ENCODE results near the gene DSP.

Gene DSP

DNA sequence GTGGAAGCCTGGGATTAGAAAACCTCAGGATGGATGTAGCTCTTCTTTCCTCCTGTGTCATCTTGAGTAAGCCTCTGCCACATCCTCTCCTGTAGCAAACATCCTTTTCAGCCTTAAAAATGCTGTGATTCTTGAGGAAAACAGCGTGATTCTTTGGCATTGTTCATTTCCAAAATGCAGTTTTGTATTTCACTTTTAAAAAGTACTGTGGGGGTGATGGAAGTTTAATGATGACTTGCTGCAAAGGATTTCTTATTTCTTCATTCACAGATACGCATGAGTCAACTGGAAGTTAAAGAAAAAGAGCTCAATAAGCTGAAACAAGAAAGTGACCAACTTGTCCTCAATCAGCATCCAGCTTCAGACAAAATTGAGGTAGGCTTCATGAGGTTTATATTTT is 24.6 kb downstream of the DSP start:
- no peak for DNase-seq

GRCh38 chr6:7566617-7567173 is 25.2 kb downstream of the DSP start:
- no peak for DNase-seq

GRCh38 chr6:7568021-7568420 is 26.6 kb downstream of the DSP start:
- no peak for DNase-seq

GRCh38 chr6:7569082-7569481 is 27.6 kb downstream of the DSP start:
- no peak for DNase-seq

DNA sequence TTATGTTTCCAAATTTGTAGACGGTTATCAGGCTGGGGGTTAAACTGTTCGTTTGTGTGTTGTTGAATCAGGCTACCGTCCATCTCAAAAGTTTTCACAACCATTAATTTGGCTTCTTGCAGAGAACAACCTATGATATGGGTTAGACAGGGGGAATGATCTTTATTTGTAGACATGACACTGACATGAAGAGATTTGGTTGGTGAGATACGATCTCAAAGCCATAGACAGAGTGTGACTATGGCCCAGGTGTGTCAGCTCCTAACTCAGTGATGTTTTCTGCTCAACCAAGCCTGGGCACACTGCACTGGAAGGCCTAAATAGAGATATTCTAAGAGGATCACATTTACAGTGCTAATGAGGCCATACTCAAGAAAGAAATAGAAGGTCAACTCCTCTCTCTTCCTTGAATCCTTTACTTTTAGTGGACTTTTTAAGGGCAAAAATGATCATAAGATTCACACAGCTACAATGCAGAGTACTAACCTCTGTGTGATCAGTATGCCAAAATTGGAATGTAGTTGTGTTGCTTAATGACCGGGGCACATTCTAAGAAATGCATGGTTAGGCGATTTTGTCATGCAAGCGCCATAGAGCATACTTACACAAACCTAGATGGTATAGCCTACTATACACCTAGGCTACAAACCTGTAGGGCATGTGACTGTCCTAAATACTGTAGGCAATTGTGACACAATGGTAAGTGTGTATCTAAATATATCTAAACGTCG is 30.9 kb downstream of the DSP start:
- no peak for DNase-seq

DNA sequence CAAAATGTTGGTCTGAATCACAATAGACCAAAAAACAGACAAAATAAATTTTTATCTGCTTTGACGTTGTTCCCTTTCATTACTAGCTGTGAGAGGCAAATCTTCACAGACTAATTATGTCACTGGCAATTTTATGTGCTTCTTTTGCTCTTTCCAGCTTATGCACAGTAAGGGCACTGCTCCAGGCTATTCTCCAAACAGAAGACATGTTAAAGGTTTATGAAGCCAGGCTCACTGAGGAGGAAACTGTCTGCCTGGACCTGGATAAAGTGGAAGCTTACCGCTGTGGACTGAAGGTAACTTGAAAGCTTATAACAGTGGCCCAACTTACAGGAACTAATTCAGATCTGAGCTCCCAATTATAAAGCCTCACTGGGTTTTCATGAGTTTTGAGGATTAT is 33.0 kb downstream of the DSP start:
- DNase-seq: no peak

- DNase-seq: no peak
Measured at GRCh38 chr6:7578516-7578915, 37.0 kb downstream of the DSP start.

- no peak for DNase-seq
Measured at GRCh38 chr6:7578931-7579330, 37.5 kb downstream of the DSP start.

GRCh38 chr6:7579851-7580250 is 38.4 kb downstream of the DSP start:
- no peak for DNase-seq

DNA sequence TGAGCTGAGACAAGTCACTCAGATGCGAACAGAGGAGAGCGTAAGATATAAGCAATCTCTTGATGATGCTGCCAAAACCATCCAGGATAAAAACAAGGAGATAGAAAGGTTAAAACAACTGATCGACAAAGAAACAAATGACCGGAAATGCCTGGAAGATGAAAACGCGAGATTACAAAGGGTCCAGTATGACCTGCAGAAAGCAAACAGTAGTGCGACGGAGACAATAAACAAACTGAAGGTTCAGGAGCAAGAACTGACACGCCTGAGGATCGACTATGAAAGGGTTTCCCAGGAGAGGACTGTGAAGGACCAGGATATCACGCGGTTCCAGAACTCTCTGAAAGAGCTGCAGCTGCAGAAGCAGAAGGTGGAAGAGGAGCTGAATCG is 39.1 kb downstream of the DSP start:
- DNase-seq: no peak

DNA sequence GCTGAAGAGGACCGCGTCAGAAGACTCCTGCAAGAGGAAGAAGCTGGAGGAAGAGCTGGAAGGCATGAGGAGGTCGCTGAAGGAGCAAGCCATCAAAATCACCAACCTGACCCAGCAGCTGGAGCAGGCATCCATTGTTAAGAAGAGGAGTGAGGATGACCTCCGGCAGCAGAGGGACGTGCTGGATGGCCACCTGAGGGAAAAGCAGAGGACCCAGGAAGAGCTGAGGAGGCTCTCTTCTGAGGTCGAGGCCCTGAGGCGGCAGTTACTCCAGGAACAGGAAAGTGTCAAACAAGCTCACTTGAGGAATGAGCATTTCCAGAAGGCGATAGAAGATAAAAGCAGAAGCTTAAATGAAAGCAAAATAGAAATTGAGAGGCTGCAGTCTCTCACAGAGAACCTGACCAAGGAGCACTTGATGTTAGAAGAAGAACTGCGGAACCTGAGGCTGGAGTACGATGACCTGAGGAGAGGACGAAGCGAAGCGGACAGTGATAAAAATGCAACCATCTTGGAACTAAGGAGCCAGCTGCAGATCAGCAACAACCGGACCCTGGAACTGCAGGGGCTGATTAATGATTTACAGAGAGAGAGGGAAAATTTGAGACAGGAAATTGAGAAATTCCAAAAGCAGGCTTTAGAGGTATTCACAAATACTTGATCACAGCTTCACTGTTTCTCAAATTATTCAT is 39.6 kb downstream of the DSP start:
- DNase-seq: no peak

GRCh38 chr6:7585287-7585930 is 43.9 kb downstream of the DSP start:
- DNase-seq: no peak

- no peak for DNase-seq
Measured at GRCh38 chr6:7587631-7588100, 46.2 kb downstream of the DSP start.

GRCh38 chr6:7588506-7588905 is 47.0 kb downstream of the DSP start:
- no peak for DNase-seq

GRCh38 chr6:7589221-7589620 is 47.8 kb downstream of the DSP start:
- DNase-seq: no peak

GRCh38 chr6:7589949-7590917 is 48.8 kb downstream of the DSP start, which contains the start of gene SNRNP48:
TSS of gene SNRNP48 (plus strand) at chr6:7590198. CDS start at chr6:7590258, 60 bp downstream.
- peak; percentile 54 to 88 (median 76) for DNase-seq

- no peak for DNase-seq
Measured at GRCh38 chr6:7590918-7591302, 49.4 kb downstream of the DSP start.

GRCh38 chr6:7591770-7592169 is 50.3 kb downstream of the DSP start:
- DNase-seq: no peak

DNA sequence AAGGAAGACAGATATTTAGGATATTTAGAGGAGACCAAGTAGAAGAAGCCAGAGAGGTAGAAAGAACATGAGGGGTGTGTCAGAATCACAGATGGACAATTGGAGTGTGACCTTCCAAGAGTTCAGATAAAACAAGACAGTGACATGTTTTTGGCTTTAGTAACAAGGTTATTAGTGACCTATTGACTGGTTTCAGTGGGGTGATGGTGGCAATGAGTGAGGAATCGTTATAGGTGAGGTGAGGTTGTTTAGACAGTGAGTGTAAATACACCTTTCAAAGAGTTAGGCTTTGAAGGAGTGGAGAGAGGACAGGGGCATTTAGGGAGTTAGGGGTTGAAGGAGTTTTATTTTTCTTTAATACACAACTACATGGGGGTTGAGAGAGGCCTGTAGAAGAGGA is 51.8 kb downstream of the DSP start:
- DNase-seq: no peak

DNA sequence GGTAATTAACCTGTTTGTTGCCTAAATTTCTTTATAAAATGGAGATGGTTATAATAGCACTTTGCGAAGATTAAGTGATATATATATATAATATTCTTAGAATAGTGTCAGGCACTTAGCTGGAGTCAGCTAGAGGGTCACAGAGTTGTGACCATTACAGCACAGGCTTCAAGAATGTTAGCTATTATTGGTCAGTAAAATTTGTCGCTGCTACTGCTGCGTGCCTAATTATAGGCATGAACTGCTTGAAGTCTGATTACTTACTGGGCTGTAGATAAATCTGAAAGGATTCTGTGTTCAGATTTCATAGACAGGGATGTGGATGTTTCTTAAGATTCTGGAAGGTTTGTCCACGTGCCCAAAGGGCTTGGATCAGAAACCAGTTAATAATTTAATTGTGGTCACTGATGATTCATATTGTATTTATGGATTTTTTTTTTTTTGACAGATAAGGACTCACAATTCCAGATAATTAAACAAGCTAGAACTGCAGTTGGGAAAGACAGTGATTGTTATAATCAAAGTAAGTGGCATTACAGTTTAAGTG is 53.2 kb downstream of the DSP start:
- DNase-seq: no peak

DNA sequence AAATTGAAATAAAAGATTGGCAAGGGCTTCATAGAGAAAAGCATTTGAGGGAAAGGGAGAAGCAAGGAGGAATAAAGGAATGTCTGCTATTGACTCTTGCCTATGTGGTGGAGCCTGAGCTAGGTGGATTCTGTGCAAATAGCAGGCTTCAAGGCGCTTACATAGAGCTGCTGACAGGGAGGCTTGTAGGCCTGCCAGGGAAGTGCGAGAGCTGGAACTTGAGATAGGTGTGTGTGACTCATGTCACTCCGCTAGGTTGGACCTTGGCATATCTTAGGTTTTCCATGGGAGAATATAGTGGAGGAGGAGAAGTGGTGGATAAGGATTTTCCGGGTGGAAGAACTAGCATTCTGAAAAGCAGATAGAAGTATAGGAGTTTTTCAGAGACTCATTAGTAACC is 62.5 kb downstream of the DSP start:
- DNase-seq: no peak

GRCh38 chr6:7604506-7604905 is 63.0 kb downstream of the DSP start:
- DNase-seq: no peak

All from activated naive CD4-positive, alpha-beta T cell (primary cell).